Kidney (tissue), 14 donors: Measurements from ENCODE around the gene BRINP1. TPM values are rescaled to one million over a fixed set of nuclear protein-coding genes. Genes with fewer than 3 reads are reported as not detected.

Experiments used
- DNase-seq, 5 donors: peaks; one replicate each; pipeline ENCODE4 v3.0.0-alpha.2; 2013 to 2020
- FAIRE-seq: peaks from 2 replicates; lab custom pipeline; 2012; peaks lifted over from hg19 to GRCh38; lab: Jason Lieb, UNC
- H3K27ac ChIP-seq, 2 donors: one replicate each; pipeline ENCODE4 v1.7.0; 2013; ENCODE audit warnings: low read depth in 2 of 2, low read length in 2 of 2, inconsistent platforms in 1 of 2
- H3K27me3 ChIP-seq: one replicate; pipeline ENCODE4 v1.7.1; 2013; ENCODE audit warnings: low read length, inconsistent platforms; ENCODE audit not compliant: control insufficient read depth, insufficient read depth
- H3K36me3 ChIP-seq, 3 donors: one replicate each; pipeline versions ENCODE4 v1.7.0 to v1.7.1; 2013; ENCODE audit warnings: low read length in 3 of 3, control low read depth in 1 of 3, inconsistent platforms in 1 of 3; ENCODE audit not compliant: insufficient read depth in 3 of 3, control insufficient read depth in 2 of 3
- H3K4me1 ChIP-seq, 3 donors: one replicate each; pipeline versions ENCODE4 v1.7.0 to v1.7.1; 2013; ENCODE audit warnings: low read length in 3 of 3, inconsistent platforms in 1 of 3, low read depth in 1 of 3; ENCODE audit not compliant: control insufficient read depth in 2 of 3, insufficient read depth in 2 of 3
- H3K4me3 ChIP-seq, 3 donors: one replicate each; pipeline versions ENCODE4 v1.7.0 to v1.8.1; 2013; ENCODE audit warnings: low read length in 3 of 3, control low read depth in 1 of 3, inconsistent platforms in 1 of 3
- H3K9ac ChIP-seq, 3 donors: one replicate each; pipeline versions ENCODE4 v1.7.0 to v1.7.1; 2013; ENCODE audit warnings: low read length in 3 of 3, control low read depth in 1 of 3, inconsistent platforms in 1 of 3
- H3K9me3 ChIP-seq, 3 donors: one replicate each; pipeline versions ENCODE4 v1.7.0 to v1.7.1; 2013; ENCODE audit warnings: low read length in 3 of 3, control low read depth in 1 of 3, inconsistent platforms in 1 of 3; ENCODE audit not compliant: control insufficient read depth in 2 of 3, insufficient read depth in 1 of 3
- CTCF ChIP-seq: IDR thresholded peaks from 3 replicates; pipeline ENCODE4 v1.5.1; 2012; ENCODE audit warnings: mild to moderate bottlenecking, moderate library complexity, borderline replicate concordance; ENCODE audit not compliant: insufficient read depth; ENCODE audit errors: extremely low read depth
- intact Hi-C: fragments of 100-400 bp; cut with DNase I; formaldehyde crosslinking; loops from one replicate; pipeline ENCODE4 v1.11.1; 2022
- polyA plus RNA-seq: library from polyadenylated mRNA; stranded (reverse); fragments of 350-450 nt; fragmentation: Illumina TruSeq; extraction: RNeasy Lipid Tissue Mini Kit (QIAGEN cat#74804); gene quantifications from one replicate; pipeline ENCODE4 v1.2.3, GENCODE V29; 2014; ENCODE audit warnings: low read depth, low replicate concordance; ENCODE audit not compliant: insufficient read depth
- total RNA-seq: library from RNA; stranded (reverse); fragmentation: NEBNext Ultra II Directional; extraction: Animal tissue kit (Norgen Biotek cat#: 25700); gene quantifications from one replicate; pipeline ENCODE4 v1.2.1, GENCODE V29; 2021
- donor health status: control.
- donor health status: control.
- donor health status: control.
- donor health status: control.
- donor health status: control.
- donor health status: DM: yes; HTN: yes; CAD: no.
- donor health status: Normal renal cell carcinoma (clear cell type).

BRINP1 gene
- total and polyA plus RNA-seq, 2 donors from 2014 or later = 0.84 to 1.4 TPM

- DNase-seq (no peak), FAIRE-seq (no peak)
- intact Hi-C loops = no loop called here
- H3K9ac ChIP-seq = no peak overlapping the region
- no peak overlapping the region for H3K4me3 ChIP-seq
- no peak for TF ChIP-seq CTCF
- no peaks in the 10 kb centered on the region for H3K27me3 ChIP-seq
- H3K36me3 ChIP-seq = no peaks in the 10 kb centered on the region
- no peaks in the 10 kb centered on the region for H3K9me3 ChIP-seq
- H3K27ac ChIP-seq = no peak overlapping the region
- peaks cover 0 to 2% (median 0%) of the 10 kb centered on the region in 3 donors for H3K4me1 ChIP-seq
Measured at GRCh38 chr9:119167876-119168275, 201.4 kb downstream of the BRINP1 start.

- Histone ChIP-seq H3K4me3 (no peak overlapping the region), H3K36me3 (no peaks in the 10 kb centered on the region), H3K4me1 (peaks cover 0 to 2% (median 0%) of the 10 kb centered on the region in 3 donors), H3K27ac (no peak overlapping the region), H3K27me3 (no peaks in the 10 kb centered on the region), H3K9ac (no peak overlapping the region), H3K9me3 (no peaks in the 10 kb centered on the region)
- no peak for DNase-seq
- intact Hi-C loops = no loop called here
- TF ChIP-seq CTCF = no peak
- FAIRE-seq = no peak
Measured at GRCh38 chr9:119167267-119167666, 202.0 kb downstream of the BRINP1 start.

DNA sequence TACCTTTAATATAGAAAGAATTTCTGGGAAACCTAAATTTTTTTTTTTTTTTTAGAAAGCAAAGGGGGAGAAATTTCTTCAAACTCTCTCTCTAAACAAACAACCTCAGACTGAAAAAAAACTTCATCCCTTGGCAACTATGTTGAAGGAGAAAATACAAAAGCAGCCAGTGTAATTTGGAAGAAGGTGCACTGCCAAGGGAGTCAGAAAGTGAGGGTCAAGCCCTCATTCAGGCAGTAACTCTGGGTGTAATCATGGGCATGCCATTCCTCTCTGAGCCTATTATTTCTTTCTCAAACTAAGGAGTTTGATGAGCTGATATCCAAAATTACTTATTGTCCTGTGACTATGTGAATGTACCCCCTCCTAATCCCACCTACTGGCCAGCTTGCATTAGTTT, 203.1 kb downstream of the BRINP1 start:
- H3K36me3 ChIP-seq = no peaks in the 10 kb centered on the region
- no peak for TF ChIP-seq CTCF
- intact Hi-C loops = no loop called here

GRCh38 chr9:119165131-119165530, 204.1 kb downstream of the BRINP1 start:
- Histone ChIP-seq H3K4me3 (no peak overlapping the region), H3K36me3 (no peaks in the 10 kb centered on the region), H3K9me3 (no peaks in the 10 kb centered on the region), H3K9ac (no peak overlapping the region), H3K27me3 (no peaks in the 10 kb centered on the region), H3K27ac (no peak overlapping the region), H3K4me1 (peaks cover 0 to 2% (median 0%) of the 10 kb centered on the region in 3 donors)
- intact Hi-C loops = no loop called here
- FAIRE-seq (no peak), DNase-seq (no peak)
- no peak for TF ChIP-seq CTCF

More for the DNA sequence above, 203.1 kb downstream of the BRINP1 start:
- Histone ChIP-seq H3K27ac (no peak overlapping the region), H3K27me3 (no peaks in the 10 kb centered on the region), H3K9ac (no peak overlapping the region), H3K9me3 (no peaks in the 10 kb centered on the region), H3K4me3 (no peak overlapping the region), H3K4me1 (peaks cover 0 to 2% (median 0%) of the 10 kb centered on the region in 3 donors)
- no peak for DNase-seq
- no peak for FAIRE-seq
